ENCODE measurements around the gene CPNE4. TPM values are rescaled to one million over a fixed set of nuclear protein-coding genes. Genes with fewer than 3 reads are reported as not detected.

The CPNE4 gene
- total RNA-seq, 2 experiments from 2014 or later: not detected

- ChIA-PET CTCF (no interaction called here), POLR2A (no interaction called here)
These were observed 284.6 kb downstream of the CPNE4 start for GRCh38 chr3:131750256-131750655.

- CTCF ChIA-PET: no interaction called here
- POLR2A ChIA-PET: no interaction called here
These were observed 285.0 kb downstream of the CPNE4 start for GRCh38 chr3:131749826-131750225.

- ChIA-PET POLR2A (no interaction called here), CTCF (no interaction called here)
These were observed 287.3 kb downstream of the CPNE4 start for GRCh38 chr3:131747466-131747865.

GRCh38 chr3:131744765-131745164, 290.0 kb downstream of the CPNE4 start:
- ChIA-PET POLR2A (no interaction called here), CTCF (no interaction called here)

- CTCF ChIA-PET: no interaction called here
- POLR2A ChIA-PET: no interaction called here
These were observed 291.7 kb downstream of the CPNE4 start for GRCh38 chr3:131743126-131743525.

- CTCF ChIA-PET: no interaction called here
These were observed 295.6 kb downstream of the CPNE4 start for GRCh38 chr3:131739211-131739610.

GRCh38 chr3:131738095-131738494, 296.7 kb downstream of the CPNE4 start:
- ChIA-PET POLR2A (no interaction called here), CTCF (no interaction called here)

More at GRCh38 chr3:131739211-131739610, 295.6 kb downstream of the CPNE4 start:
- POLR2A ChIA-PET: no interaction called here

- POLR2A ChIA-PET: no interaction called here
- CTCF ChIA-PET: no interaction called here
These were observed 299.3 kb downstream of the CPNE4 start for GRCh38 chr3:131735544-131735943.

GRCh38 chr3:131735116-131735515, 299.7 kb downstream of the CPNE4 start:
- POLR2A ChIA-PET: no interaction called here
- CTCF ChIA-PET: no interaction called here

GRCh38 chr3:131733086-131733841, 301.6 kb downstream of the CPNE4 start:
- ChIA-PET CTCF (no interaction called here), POLR2A (no interaction called here)

- ChIA-PET POLR2A (no interaction called here), CTCF (no interaction called here)
These were observed 303.1 kb downstream of the CPNE4 start for GRCh38 chr3:131731709-131732108.

GRCh38 chr3:131730581-131730980, 304.2 kb downstream of the CPNE4 start:
- ChIA-PET POLR2A (no interaction called here), CTCF (no interaction called here)

- POLR2A ChIA-PET: no interaction called here
- CTCF ChIA-PET: no interaction called here
These were observed 305.2 kb downstream of the CPNE4 start for GRCh38 chr3:131729643-131730017.

GRCh38 chr3:131728898-131729642, 305.7 kb downstream of the CPNE4 start:
- ChIA-PET CTCF (no interaction called here), POLR2A (no interaction called here)

GRCh38 chr3:131725414-131725813, 309.4 kb downstream of the CPNE4 start:
- POLR2A ChIA-PET: interaction anchor here (0.6 kb wide), 1 partner anchor 730 kb away, joined by 5 read pairs; no protein-coding TSS in a partner anchor
- CTCF ChIA-PET: no interaction called here

GRCh38 chr3:131723343-131723742, 311.5 kb downstream of the CPNE4 start:
- CTCF ChIA-PET: no interaction called here

GRCh38 chr3:131717493-131717892, 317.3 kb downstream of the CPNE4 start:
- ChIA-PET CTCF (no interaction called here), POLR2A (no interaction called here)

More at GRCh38 chr3:131723343-131723742, 311.5 kb downstream of the CPNE4 start:
- POLR2A ChIA-PET: no interaction called here

GRCh38 chr3:131716943-131717342, 317.9 kb downstream of the CPNE4 start:
- POLR2A ChIA-PET: no interaction called here
- CTCF ChIA-PET: no interaction called here

- POLR2A ChIA-PET: no interaction called here
These were observed 318.8 kb downstream of the CPNE4 start for GRCh38 chr3:131716007-131716406.

GRCh38 chr3:131714585-131715220, 320.1 kb downstream of the CPNE4 start:
- POLR2A ChIA-PET: no interaction called here
- CTCF ChIA-PET: no interaction called here

More at GRCh38 chr3:131716007-131716406, 318.8 kb downstream of the CPNE4 start:
- CTCF ChIA-PET: no interaction called here

- ChIA-PET POLR2A (no interaction called here), CTCF (no interaction called here)
These were observed 321.2 kb downstream of the CPNE4 start for GRCh38 chr3:131713416-131714123.
